HG03280 (cell line): ENCODE data around the gene RASGRP4.
A peak's percentile ranks its signal among the peaks of the same experiment; 100 is the strongest.

ENCODE experiments used
- ATAC-seq: cut with Tn5 transposase; IDR thresholded peaks from one replicate; pipeline ENCODE4 v1.9.1; 2021; ENCODE audit warnings: mild to moderate bottlenecking, moderate library complexity; ENCODE audit not compliant: unreplicated experiment

The RASGRP4 gene

GRCh38 chr19:38449518-38449917, 23.5 kb upstream of the RASGRP4 start:
- no peak for ATAC-seq

- no peak for ATAC-seq
These were observed 22.2 kb upstream of the RASGRP4 start for GRCh38 chr19:38448225-38448624.

DNA sequence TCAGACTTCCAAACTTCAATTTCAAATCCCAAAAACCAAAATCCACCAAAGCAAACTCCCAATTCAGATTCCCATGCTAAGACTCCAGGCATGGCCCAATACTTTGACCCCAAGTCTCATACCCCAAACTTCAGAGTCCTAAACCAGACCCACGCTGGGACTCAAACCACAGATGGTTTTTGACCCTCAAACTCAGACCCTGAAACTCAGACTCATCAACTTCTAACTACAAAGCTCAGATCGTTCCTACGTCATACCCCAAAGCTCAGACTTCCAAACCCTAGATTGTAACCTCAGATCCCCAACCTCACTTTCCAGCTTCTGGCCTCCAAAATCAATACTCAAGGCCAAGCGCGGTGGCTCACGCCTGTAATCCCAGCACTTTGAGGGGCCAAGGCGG, 19.3 kb upstream of the RASGRP4 start:
- ATAC-seq = no peak

DNA sequence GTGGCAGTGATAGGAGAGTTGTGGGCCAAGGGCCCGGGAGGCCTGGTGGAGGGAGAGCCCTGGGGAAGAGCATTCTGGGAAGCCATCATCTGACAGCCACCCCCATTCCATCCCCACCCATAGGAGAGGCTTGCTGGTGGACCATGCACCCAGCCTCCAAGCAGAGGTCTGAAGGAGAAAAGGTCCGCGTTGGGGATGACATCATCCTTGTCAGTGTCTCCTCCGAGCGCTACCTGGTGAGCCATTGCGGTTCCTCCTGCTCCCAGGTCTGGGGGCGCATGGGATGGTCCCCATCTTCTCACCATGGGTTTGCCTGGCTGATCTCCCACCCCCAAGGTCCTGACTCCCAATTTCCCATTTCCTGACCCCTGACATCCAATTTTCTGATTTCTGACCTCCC, 18.0 kb upstream of the RASGRP4 start:
- no peak for ATAC-seq

DNA sequence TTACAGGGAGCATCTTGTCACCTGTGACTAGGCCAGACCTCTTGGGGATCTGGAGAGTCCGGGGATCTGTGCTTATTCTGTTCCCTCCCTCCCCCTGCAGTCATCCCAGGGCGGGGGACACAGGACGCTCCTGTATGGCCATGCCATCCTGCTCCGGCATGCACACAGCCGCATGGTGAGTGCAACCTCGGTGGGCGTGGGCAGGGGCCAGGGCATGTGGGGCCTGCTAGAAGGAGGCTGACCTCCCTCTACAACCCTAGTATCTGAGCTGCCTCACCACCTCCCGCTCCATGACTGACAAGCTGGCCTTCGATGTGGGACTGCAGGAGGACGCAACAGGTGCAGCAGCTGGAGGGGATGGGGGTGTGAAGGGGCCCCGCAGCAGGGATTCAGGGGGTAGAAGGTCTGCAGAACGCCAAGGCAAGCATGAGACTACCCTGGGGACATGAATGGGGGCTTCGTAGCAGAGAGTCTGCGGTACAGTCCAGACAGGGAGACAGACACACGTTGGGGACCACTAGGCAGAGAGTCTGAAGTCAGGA, 17.5 kb upstream of the RASGRP4 start:
- no peak for ATAC-seq

- no peak for ATAC-seq
These were observed 16.7 kb upstream of the RASGRP4 start for GRCh38 chr19:38442736-38443135.

- ATAC-seq = no peak
These were observed 15.8 kb upstream of the RASGRP4 start for GRCh38 chr19:38441657-38442348.

DNA sequence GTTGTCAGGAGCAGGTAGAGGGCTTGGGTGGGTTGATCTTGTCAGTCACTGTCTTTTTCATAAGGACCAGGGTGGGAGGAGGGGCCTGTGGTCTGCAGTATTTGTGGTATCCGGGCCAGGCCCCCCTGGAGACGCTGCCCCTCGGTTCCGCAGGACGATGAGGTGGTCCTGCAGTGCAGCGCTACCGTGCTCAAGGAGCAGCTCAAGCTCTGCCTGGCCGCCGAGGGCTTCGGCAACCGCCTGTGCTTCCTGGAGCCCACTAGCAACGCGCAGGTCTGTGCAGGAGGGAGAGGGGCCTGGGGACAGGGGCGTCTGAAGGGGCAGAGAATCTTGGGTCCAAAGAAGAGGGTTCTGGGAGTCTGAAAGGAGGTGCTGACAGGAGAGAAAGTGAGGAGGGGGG, 14.6 kb upstream of the RASGRP4 start:
- ATAC-seq = no peak

DNA sequence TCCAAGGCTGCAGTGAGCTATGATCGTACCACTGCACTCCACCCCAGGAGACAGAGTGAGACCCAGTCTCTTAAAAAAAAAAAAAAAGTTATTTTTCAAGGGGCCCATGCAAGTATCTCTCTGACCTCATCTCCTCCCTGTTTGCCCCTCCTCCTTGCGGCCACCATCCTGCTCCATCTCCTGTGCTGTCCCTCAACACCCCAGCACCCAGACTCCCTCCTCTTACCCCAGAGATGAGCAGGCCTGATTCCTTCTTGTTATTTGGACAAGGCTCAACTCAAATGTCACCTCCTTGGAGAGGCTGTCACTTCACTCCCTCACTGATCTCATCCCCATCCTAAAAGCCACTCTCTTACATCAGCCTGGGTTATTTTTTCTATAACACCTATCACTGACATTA, 11.9 kb upstream of the RASGRP4 start:
- ATAC-seq = no peak

DNA sequence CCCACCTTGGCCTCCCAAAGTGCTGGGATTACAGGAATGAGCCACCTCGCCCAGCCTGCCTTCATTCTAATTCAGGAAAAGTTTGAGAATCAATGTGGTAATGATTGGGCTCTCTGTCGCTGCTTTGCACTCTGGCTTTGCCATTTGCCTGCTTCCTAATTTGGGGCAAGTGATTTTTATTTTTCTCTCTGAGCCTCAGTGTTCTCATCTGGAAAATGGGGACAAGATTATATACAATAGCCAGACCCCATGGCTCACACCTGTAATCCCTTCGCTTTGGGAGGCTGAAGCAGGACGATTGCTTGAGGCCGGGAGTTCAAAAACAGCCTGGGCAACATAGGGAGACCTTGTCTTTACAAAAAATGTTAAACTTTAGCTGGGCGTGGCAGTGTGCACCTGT, 11.3 kb upstream of the RASGRP4 start:
- ATAC-seq = no peak

DNA sequence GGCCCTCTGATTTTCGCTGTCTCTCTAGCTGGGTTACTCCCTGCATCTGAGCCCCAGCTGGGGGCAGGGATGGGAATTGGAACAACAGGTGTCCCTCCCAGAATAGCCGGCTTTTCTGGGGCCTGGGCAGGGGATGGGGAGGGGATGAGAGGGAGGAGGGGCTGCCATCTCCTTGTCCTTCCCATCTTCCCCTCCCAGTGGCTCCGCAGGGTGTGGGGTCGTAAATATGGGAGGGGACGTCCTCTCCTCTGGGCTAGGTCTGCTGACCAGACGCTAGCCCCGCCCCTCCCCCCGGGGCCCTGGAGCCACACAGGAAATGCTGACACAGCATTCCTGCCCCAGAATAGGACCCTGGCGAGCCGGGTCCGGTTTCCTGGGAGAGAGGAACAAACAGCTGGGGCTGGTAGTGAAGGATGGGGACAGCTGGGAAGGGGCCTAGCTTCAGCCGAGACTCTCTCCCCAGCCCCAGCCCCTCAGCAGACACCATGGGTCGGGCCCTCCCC, 8.6 kb upstream of the RASGRP4 start:
- no peak for ATAC-seq

DNA sequence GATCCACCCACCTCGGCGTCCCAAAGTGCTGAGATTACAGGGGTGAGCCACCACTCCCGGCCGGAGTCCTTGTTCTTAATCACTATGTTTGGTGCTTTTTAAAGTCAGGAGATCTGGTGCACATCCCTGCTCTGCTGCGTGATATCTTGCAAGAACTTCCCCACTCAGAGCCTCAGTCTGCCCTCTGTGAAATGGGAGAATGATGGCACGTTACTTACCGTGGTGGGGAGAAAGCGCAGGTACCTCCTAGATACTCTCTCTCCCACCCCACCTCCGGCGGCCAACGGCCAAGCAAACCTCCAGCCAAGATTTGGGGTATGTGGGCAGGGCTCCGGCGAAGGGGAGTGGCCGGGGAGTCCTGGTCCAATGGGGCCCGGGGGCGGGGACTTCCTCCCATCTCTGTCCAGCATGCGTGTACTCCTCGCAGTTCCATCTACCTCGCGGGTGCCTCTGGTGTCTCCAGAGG, 7.3 kb upstream of the RASGRP4 start, which contains the start of gene RYR1:
RYR1 (plus strand) TSS at position 424 of the 466 bp plus-strand sequence. CDS start 139 bp downstream, outside the sequence.
- ATAC-seq = no peak

DNA sequence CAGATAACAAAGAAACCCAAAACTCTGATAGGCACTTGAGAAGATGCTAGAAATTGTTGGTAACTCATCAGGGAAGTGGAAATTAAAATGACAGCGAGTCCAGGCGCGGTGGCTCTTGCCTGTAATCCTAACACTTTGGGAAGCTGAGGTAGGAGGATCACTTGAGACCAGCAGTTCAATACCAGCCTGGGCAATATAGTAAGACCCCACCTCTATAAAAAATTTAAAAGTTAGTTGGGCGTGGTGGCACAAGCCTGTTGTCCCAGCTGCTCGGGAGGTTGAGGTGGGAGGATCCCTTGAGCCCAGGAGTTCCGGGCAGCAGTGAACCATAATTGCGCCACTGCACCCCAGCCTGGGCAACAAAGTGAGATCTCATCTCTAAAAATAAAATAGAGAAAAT, 4.9 kb upstream of the RASGRP4 start:
- no peak for ATAC-seq

DNA sequence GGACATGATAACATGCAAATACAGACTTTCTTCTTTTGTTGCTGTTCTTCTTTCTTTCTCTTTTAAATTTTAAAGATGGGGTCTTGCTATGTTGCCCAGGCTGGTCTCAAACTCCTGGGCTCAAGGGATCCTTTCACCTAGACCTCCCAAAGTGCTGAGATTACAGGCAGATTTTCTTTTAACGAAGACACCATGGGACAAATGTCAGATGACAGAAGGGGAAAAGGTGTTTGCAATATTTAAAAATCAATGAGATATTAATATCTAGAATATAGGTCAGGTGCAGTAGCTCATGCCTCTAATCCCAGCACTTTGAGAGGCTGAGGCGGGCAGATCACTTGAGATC, 3.8 kb upstream of the RASGRP4 start:
- no peak for ATAC-seq

GRCh38 chr19:38429055-38429810, 3.2 kb upstream of the RASGRP4 start:
- ATAC-seq = no peak

- ATAC-seq = peak; percentile 78
These were observed 1.1 kb upstream of the RASGRP4 start for GRCh38 chr19:38427035-38427677.

- ATAC-seq = no peak
These were observed 703 bp downstream of the RASGRP4 start for GRCh38 chr19:38425222-38425809.

- no peak for ATAC-seq
These were observed 1.7 kb downstream of the RASGRP4 start for GRCh38 chr19:38424272-38424671.

GRCh38 chr19:38422438-38422837, 3.6 kb downstream of the RASGRP4 start:
- no peak for ATAC-seq

GRCh38 chr19:38421856-38422255, 4.2 kb downstream of the RASGRP4 start:
- ATAC-seq = no peak

DNA sequence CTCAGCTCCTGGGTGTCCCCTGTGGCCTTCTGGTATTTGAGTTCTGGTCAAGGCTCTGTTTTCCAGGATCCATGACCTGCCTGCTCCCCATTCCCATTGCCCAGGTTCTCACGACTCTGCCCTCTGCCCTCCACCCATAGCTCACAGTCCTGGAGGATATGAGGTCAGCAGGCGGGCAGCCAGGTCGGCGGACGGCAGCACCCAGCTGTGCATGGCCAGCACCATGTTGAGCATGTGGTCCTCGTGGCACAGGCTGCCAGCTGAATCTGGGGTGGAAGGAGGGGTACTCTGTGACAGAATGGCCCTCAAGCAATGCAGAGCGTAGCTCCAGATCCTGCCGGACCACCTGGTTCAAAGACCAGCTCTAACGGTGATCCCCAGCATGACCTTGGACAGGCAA, 5.1 kb downstream of the RASGRP4 start:
- no peak for ATAC-seq
